Sigmoid colon (tissue), 7 donors: ENCODE results near the gene TANGO6. TPM values are rescaled to one million over a fixed set of nuclear protein-coding genes. Genes with fewer than 3 reads are reported as not detected.

Experiments used
- DNase-seq: peaks from one replicate; pipeline ENCODE4 v3.0.0-alpha.2; 2019
- H3K27ac ChIP-seq, 4 donors: fragments of 200-600 bp; sonication (generic); one replicate each; pipeline ENCODE4 v1.5.1; 2016 to 2019; ENCODE audit warnings: mild to moderate bottlenecking in 1 of 4
- H3K27me3 ChIP-seq, 3 donors: fragments of 200-600 bp; sonication (generic); one replicate each; pipeline ENCODE4 v1.5.1; 2019; ENCODE audit warnings: mild to moderate bottlenecking in 1 of 3
- H3K36me3 ChIP-seq, 4 donors: fragments of 200-600 bp; sonication (generic); one replicate each; pipeline ENCODE4 v1.5.1; 2016 to 2019
- H3K4me1 ChIP-seq, 4 donors: fragments of 200-600 bp; sonication (generic); one replicate each; pipeline ENCODE4 v1.5.1; 2017 to 2019
- H3K4me3 ChIP-seq, 4 donors: fragments of 200-600 bp; sonication (generic); one replicate each; pipeline ENCODE4 v1.5.1; 2017 to 2019; ENCODE audit warnings: mild to moderate bottlenecking in 2 of 4, moderate library complexity in 1 of 4
- H3K9me3 ChIP-seq, 4 donors: fragments of 200-600 bp in 3 of 4; sonication (generic) in 3 of 4; one replicate each; pipeline versions ENCODE4 v1.5.1 to v1.6.1; 2013 to 2019
- CTCF ChIP-seq, 4 experiments: fragments of 450-650 bp in 3 of 4; fragments of 200-600 bp in 1 of 4; IDR thresholded peaks; one replicate each; pipeline ENCODE4 v1.5.1; 2016 to 2019; ENCODE audit warnings: antibody characterized with exemption in 4 of 4, mild to moderate bottlenecking in 3 of 4, moderate library complexity in 2 of 4
- EP300 ChIP-seq, 4 donors: sonication (generic); formaldehyde crosslinking; IDR thresholded peaks; one replicate each; pipeline ENCODE4 v1.6.1; 2017; ENCODE audit warnings: antibody characterized with exemption in 4 of 4
- POLR2A ChIP-seq, 2 donors: fragments of 450-650 bp; IDR thresholded peaks; one replicate each; pipeline ENCODE4 v1.6.1; 2016; ENCODE audit warnings: antibody characterized with exemption in 2 of 2, mild to moderate bottlenecking in 2 of 2, moderate library complexity in 2 of 2
- POLR2AphosphoS5 ChIP-seq, 4 donors: sonication (generic); formaldehyde crosslinking; IDR thresholded peaks; one replicate each; pipeline ENCODE4 v1.6.1; 2017; ENCODE audit warnings: antibody characterized with exemption in 4 of 4
- WGBS, 2 donors: extraction: QIAGEN DNeasy Blood & Tissue Kit; methylation state at CpG; one replicate each; pipeline ENCODE4 v1.1.7; 2013; 5-methylcytosine and 5-hydroxymethylcytosine counted together
- intact Hi-C: fragments of 100-400 bp; cut with DNase I; formaldehyde crosslinking; loops from one replicate; pipeline ENCODE4 v1.15.1; 2023
- polyA plus RNA-seq, 3 donors: library from polyadenylated mRNA; stranded (reverse); fragments of 200-250 nt; gene quantifications; one replicate each; pipeline ENCODE4 v1.2.3, GENCODE V29; 2013
- total RNA-seq, 4 donors: library from RNA; depleted of rRNA; stranded (reverse); fragments of >200 nt; gene quantifications; one replicate each; pipeline ENCODE4 v1.1.0, GENCODE V29; 2016
- donor health status: healthy with polysubstance abuse.
- donor health status: Bipolar disorder and iron deficiency.
- donor health status: healthy.

Gene TANGO6
- total and polyA plus RNA-seq, 7 donors, result 0.92 to 23.5 (median 16.0) TPM

GRCh38 chr16:69094501-69094900 is 251.2 kb downstream of the TANGO6 start:
- TF ChIP-seq CTCF (IDR thresholded peaks at IDR 0.05) (no peak), POLR2A (IDR thresholded peaks at IDR 0.05) (no peak), POLR2AphosphoS5 (IDR thresholded peaks at IDR 0.05) (no peak), EP300 (IDR thresholded peaks at IDR 0.05) (no peak)
- no peak overlapping the region for H3K27ac ChIP-seq
- no peaks in the 10 kb centered on the region for H3K36me3 ChIP-seq
- DNase-seq, result no peak
- H3K4me1 ChIP-seq, result no peaks in the 10 kb centered on the region
- no peaks in the 10 kb centered on the region for H3K9me3 ChIP-seq
- 81% methylated on average over 5 of the region's 5 CpGs for WGBS, 2 donors
- intact Hi-C loops, result no loop called here
- no peaks in the 10 kb centered on the region for H3K27me3 ChIP-seq
- H3K4me3 ChIP-seq, result no peak overlapping the region

GRCh38 chr16:69095193-69095592 is 251.9 kb downstream of the TANGO6 start:
- H3K27me3 ChIP-seq, result no peaks in the 10 kb centered on the region
- TF ChIP-seq POLR2AphosphoS5 (IDR thresholded peaks at IDR 0.05) (no peak), CTCF (IDR thresholded peaks at IDR 0.05) (no peak), POLR2A (IDR thresholded peaks at IDR 0.05) (no peak), EP300 (IDR thresholded peaks at IDR 0.05) (no peak)
- DNase-seq, result no peak
- no peaks in the 10 kb centered on the region for H3K9me3 ChIP-seq
- H3K4me1 ChIP-seq, result no peaks in the 10 kb centered on the region
- H3K36me3 ChIP-seq, result no peaks in the 10 kb centered on the region
- H3K4me3 ChIP-seq, result no peak overlapping the region
- 95% methylated on average over 6 of the region's 6 CpGs for WGBS, 2 donors
- H3K27ac ChIP-seq, result no peak overlapping the region
- intact Hi-C loops, result no loop called here

- Histone ChIP-seq H3K27ac (no peak overlapping the region), H3K9me3 (no peaks in the 10 kb centered on the region), H3K27me3 (peaks cover 0 to 3% (median 0%) of the 10 kb centered on the region in 3 donors), H3K4me1 (peaks cover 0 to 1% (median under 1%) of the 10 kb centered on the region in 4 donors), H3K36me3 (no peaks in the 10 kb centered on the region), H3K4me3 (no peak overlapping the region)
- TF ChIP-seq POLR2AphosphoS5 (IDR thresholded peaks at IDR 0.05) (no peak), POLR2A (IDR thresholded peaks at IDR 0.05) (no peak), CTCF (IDR thresholded peaks at IDR 0.05) (no peak), EP300 (IDR thresholded peaks at IDR 0.05) (no peak)
- intact Hi-C loops, result no loop called here
- 73 to 78% methylated on average over 11 of the region's 11 CpGs for WGBS, 2 donors
- no peak for DNase-seq
These were observed 256.9 kb downstream of the TANGO6 start for GRCh38 chr16:69100071-69100691.

GRCh38 chr16:69105501-69106361 is 262.4 kb downstream of the TANGO6 start, which contains the start of gene HAS3:
Gene HAS3 (plus strand): TSS chr16:69105653. CDS start chr16:69109396, 3,743 bp downstream.
- WGBS, 2 donors, result 1% methylated on average over 80 of the region's 80 CpGs
- H3K9me3 ChIP-seq, result no peaks in the 10 kb centered on the region
- H3K27me3 ChIP-seq, result peaks cover 0 to 44% (median 13%) of the 10 kb centered on the region in 3 donors
- H3K4me1 ChIP-seq, result peaks cover 0 to 34% (median 30%) of the 10 kb centered on the region in 4 donors
- peaks cover 0 to 18% (median 0%) of the 10 kb centered on the region in 4 donors for H3K36me3 ChIP-seq
- intact Hi-C loops, result no loop called here
- DNase-seq, result no peak
- H3K27ac ChIP-seq, result no peak within 1 kb of the TSS
- TF ChIP-seq POLR2AphosphoS5 (IDR thresholded peaks at IDR 0.05), result no peak
- no peak for TF ChIP-seq POLR2A (IDR thresholded peaks at IDR 0.05)
- no peak for TF ChIP-seq CTCF (IDR thresholded peaks at IDR 0.05)
- no peak for TF ChIP-seq EP300 (IDR thresholded peaks at IDR 0.05)
- H3K4me3 ChIP-seq, result peak within 1 kb of the TSS; percentile 24 to 61 (median 53)
